Right renal cortex interstitium (tissue), 3 donors: ENCODE data around the gene DPP7. TPM values are rescaled to one million over a fixed set of nuclear protein-coding genes. Genes with fewer than 3 reads are reported as not detected.
"Not testable (repeated sequence)": the region's sequence is repeated elsewhere in the genome, so short reads cannot be mapped to it uniquely, and the experiment has no call there.

Experiments
- DNase-seq, 3 donors: peaks; one replicate each; pipeline ENCODE4 v3.0.0-alpha.2; 2013; ENCODE audit warnings: low read depth in 3 of 3, low spot score in 2 of 3
- polyA plus RNA-seq, 3 donors: library from polyadenylated mRNA; unstranded; fragments of 120-200 nt; gene quantifications; one replicate each; pipeline ENCODE4 v1.2.1, GENCODE V29; 2013; ENCODE audit not compliant: insufficient read length in 3 of 3

The DPP7 gene
- polyA plus RNA-seq, 3 donors: 11.8 to 19.8 (median 11.9) TPM

GRCh38 chr9:137148661-137149060, 34.1 kb upstream of the DPP7 start:
- DNase-seq: no peak

- no peak for DNase-seq
These were observed 33.7 kb upstream of the DPP7 start for GRCh38 chr9:137148242-137148641.

GRCh38 chr9:137147793-137148160, 33.2 kb upstream of the DPP7 start:
- DNase-seq: no peak

- no peak for DNase-seq
These were observed 32.7 kb upstream of the DPP7 start for GRCh38 chr9:137147091-137147792.

- no peak for DNase-seq
These were observed 32.0 kb upstream of the DPP7 start for GRCh38 chr9:137146527-137146918.

GRCh38 chr9:137145731-137146526, 31.4 kb upstream of the DPP7 start:
- no peak for DNase-seq

- DNase-seq: no peak
These were observed 28.9 kb upstream of the DPP7 start for GRCh38 chr9:137143459-137143858.

GRCh38 chr9:137141976-137142936, 27.7 kb upstream of the DPP7 start:
- no peak for DNase-seq

- DNase-seq: no peak
These were observed 26.7 kb upstream of the DPP7 start for GRCh38 chr9:137141050-137141810.

- DNase-seq: no peak
These were observed 25.8 kb upstream of the DPP7 start for GRCh38 chr9:137140151-137141012.

GRCh38 chr9:137139468-137140150, 25.1 kb upstream of the DPP7 start:
- DNase-seq: no peak

- peak in 1 of 3 donors; percentile 52 for DNase-seq
These were observed 24.4 kb upstream of the DPP7 start, which contains the start of gene GRIN1 for GRCh38 chr9:137138722-137139467. TSS of gene GRIN1 (plus strand) at chr9:137139154. CDS start at chr9:137139487, 333 bp downstream.

GRCh38 chr9:137138058-137138721, 23.7 kb upstream of the DPP7 start:
- DNase-seq: no peak

GRCh38 chr9:137136881-137137607, 22.5 kb upstream of the DPP7 start:
- no peak for DNase-seq

GRCh38 chr9:137136261-137136880, 21.8 kb upstream of the DPP7 start:
- DNase-seq: no peak

GRCh38 chr9:137135154-137135553, 20.6 kb upstream of the DPP7 start:
- not testable (repeated sequence) for DNase-seq
